ENCODE data around the gene PGAM2. TPM values are rescaled to one million over a fixed set of nuclear protein-coding genes. Genes with fewer than 3 reads are reported as not detected.

Gene PGAM2
- total RNA-seq, 2 experiments from 2014 or later: 1.3 to 1.8 TPM

DNA sequence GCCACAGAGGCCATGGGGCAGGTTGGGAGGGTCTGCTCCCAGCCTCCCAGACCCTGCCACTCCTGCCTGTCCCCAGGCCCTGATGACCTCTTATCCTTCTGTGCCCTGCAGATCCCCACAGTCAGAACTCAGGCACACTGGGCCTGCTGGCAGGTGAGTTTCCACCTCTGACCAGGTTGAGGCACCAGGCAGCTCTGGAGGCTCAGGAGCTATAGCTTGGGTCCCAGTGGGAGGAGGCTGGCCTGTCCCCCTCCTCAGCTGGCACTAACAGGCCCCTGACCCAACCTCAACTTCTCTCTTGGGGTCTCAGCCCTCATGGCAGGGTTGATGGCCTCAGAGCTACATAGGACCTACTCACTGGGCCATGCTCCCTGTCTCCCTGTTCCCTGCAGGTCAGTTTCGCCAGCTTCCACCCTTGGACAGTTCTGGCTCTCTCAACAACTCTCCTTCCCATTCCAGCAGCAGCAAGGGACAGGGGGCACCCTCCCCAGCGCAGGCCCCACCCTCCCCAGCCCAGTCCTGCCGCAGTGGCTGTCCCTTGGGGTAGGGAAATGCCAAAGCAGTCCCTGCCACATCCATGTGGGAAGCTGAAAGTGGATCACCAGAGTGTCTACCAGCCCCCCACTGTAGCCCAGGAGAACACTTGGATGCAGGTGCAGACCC lies 36.1 kb upstream of the PGAM2 start:
- H3K27me3 ChIP-seq (ENCODE audit: control insufficient read depth in 1 of 2, insufficient read depth in 2 of 2, low read length in 2 of 2): peaks cover 0 to 6% of the 10 kb centered on the region in 2 experiments
- H3K9me3 Mint-ChIP-seq: no peaks in the 10 kb centered on the region
- H3K36me3 Mint-ChIP-seq (ENCODE audit: low read depth): peaks cover 3% of the 10 kb centered on the region
- ATAC-seq (ENCODE audit: poor library complexity) (no peak), DNase-seq (no peak)
- H3K27me3 Mint-ChIP-seq: peaks cover 5% of the 10 kb centered on the region
- no peak overlapping the region for H3K27ac Mint-ChIP-seq
- TF ChIP-seq, protein P1, sequence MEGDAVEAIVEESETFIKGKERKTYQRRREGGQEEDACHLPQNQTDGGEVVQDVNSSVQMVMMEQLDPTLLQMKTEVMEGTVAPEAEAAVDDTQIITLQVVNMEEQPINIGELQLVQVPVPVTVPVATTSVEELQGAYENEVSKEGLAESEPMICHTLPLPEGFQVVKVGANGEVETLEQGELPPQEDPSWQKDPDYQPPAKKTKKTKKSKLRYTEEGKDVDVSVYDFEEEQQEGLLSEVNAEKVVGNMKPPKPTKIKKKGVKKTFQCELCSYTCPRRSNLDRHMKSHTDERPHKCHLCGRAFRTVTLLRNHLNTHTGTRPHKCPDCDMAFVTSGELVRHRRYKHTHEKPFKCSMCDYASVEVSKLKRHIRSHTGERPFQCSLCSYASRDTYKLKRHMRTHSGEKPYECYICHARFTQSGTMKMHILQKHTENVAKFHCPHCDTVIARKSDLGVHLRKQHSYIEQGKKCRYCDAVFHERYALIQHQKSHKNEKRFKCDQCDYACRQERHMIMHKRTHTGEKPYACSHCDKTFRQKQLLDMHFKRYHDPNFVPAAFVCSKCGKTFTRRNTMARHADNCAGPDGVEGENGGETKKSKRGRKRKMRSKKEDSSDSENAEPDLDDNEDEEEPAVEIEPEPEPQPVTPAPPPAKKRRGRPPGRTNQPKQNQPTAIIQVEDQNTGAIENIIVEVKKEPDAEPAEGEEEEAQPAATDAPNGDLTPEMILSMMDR (IDR thresholded peaks at IDR 0.05): no peak
- H3K4me3 ChIP-seq (ENCODE audit: low read length): no peak overlapping the region
- peaks cover 16% of the 10 kb centered on the region for H3K4me1 Mint-ChIP-seq (ENCODE audit: low read depth)
- H3K9me3 ChIP-seq (ENCODE audit: control insufficient read depth in 1 of 2, insufficient read depth in 1 of 2, low read length in 2 of 2): peaks cover 0 to 3% of the 10 kb centered on the region in 2 experiments
- no peaks in the 10 kb centered on the region for H3K36me3 ChIP-seq (ENCODE audit: insufficient read depth, low read length)
- POLR2A ChIA-PET: no interaction called here
- CTCF ChIA-PET: no interaction called here
- intact Hi-C loops (cut with DNase I, micrococcal nuclease): no loop called here
- H3K4me3 Mint-ChIP-seq: no peak overlapping the region
- H3K4me1 ChIP-seq (ENCODE audit: insufficient read depth, low read length): peaks cover 17% of the 10 kb centered on the region
- H3K27ac ChIP-seq (ENCODE audit: low read depth in 1 of 2, low read length in 2 of 2): no peak overlapping the region

DNA sequence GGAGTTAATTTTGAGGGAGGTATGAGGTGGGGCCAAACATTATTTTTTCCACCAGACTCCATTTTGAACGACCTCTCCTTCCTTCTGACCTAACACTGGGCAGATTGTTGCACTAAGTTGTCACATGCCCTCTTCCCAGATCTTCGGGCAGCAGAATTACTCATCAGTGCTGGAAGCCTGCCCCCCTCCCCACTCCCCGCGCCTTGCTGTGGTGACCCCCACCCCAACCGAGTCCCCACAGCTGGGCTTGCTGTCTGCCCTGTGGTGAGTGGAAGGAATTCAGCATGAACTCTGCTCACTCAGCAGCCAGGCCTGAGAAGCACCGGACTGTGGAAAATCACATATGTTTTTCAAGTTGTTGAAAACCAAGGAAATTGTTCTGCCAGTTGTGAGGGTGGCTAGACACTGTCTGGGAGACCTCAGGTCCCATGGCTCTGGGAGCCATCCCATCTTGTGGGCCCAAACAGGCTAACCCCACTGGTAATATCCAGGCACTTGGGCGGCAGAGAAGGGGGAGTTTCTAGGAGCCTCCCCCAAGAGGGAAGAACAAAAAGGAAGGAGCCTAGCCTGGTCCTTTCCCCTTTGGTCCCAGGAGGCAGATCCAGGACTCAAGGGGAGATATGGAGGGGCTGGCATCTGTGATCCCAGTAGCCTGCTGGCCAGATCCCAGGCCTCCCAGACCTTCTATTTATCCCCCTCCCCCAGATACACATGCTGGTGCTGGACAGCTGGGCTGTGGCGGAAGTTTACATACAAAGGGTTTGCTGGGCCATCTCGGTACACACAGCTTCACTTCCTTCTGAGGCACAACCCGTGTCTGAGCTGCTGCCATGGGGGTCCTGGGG lies 35.3 kb upstream of the PGAM2 start:
- H3K4me1 Mint-ChIP-seq (ENCODE audit: low read depth): peaks cover 9% of the 10 kb centered on the region
- POLR2A ChIA-PET: no interaction called here
- peaks cover 1% of the 10 kb centered on the region for H3K27me3 Mint-ChIP-seq
- no peak overlapping the region for H3K4me3 Mint-ChIP-seq
- Histone ChIP-seq H3K27ac (ENCODE audit: low read depth in 1 of 2, low read length in 2 of 2) (no peak overlapping the region), H3K4me1 (ENCODE audit: insufficient read depth, low read length) (peaks cover 17% of the 10 kb centered on the region), H3K27me3 (ENCODE audit: control insufficient read depth in 1 of 2, insufficient read depth in 2 of 2, low read length in 2 of 2) (peaks cover 0 to 6% of the 10 kb centered on the region in 2 experiments), H3K9me3 (ENCODE audit: control insufficient read depth in 1 of 2, insufficient read depth in 1 of 2, low read length in 2 of 2) (peaks cover 0 to 3% of the 10 kb centered on the region in 2 experiments), H3K36me3 (ENCODE audit: insufficient read depth, low read length) (no peaks in the 10 kb centered on the region), H3K4me3 (ENCODE audit: low read length) (no peak overlapping the region)
- no peaks in the 10 kb centered on the region for H3K36me3 Mint-ChIP-seq (ENCODE audit: low read depth)
- H3K9me3 Mint-ChIP-seq: no peaks in the 10 kb centered on the region
- TF ChIP-seq, protein P1 (IDR thresholded peaks at IDR 0.05): no peak
- ATAC-seq (ENCODE audit: poor library complexity) (no peak), DNase-seq (no peak)
- CTCF ChIA-PET: no interaction called here
- no peak overlapping the region for H3K27ac Mint-ChIP-seq
- intact Hi-C loops (cut with DNase I, micrococcal nuclease): no loop called here

DNA sequence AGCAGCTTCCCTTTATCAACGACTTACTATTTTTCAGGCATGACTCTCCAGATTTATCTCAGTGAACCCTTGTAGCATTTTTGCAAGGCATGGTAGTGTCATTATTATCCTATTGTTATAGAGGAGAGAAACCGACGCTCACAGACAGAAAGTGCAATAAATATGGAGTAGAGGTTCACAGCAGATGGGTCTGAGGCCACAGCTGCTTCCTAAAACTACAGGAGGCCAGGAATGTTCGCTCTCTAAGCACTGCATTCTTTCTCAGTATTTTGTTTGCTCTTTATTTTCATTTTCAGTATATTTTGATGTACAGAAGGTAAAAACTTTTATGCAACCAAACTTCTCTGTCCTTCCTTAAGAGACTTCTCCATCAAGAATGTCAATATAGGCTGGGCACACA lies 34.3 kb upstream of the PGAM2 start:
- no peaks in the 10 kb centered on the region for H3K9me3 Mint-ChIP-seq
- Histone ChIP-seq H3K4me3 (ENCODE audit: low read length) (no peak overlapping the region), H3K36me3 (ENCODE audit: insufficient read depth, low read length) (no peaks in the 10 kb centered on the region), H3K27me3 (ENCODE audit: control insufficient read depth in 1 of 2, insufficient read depth in 2 of 2, low read length in 2 of 2) (peaks cover 0 to 4% of the 10 kb centered on the region in 2 experiments), H3K27ac (ENCODE audit: low read depth in 1 of 2, low read length in 2 of 2) (no peak overlapping the region), H3K9me3 (ENCODE audit: control insufficient read depth in 1 of 2, insufficient read depth in 1 of 2, low read length in 2 of 2) (no peaks in the 10 kb centered on the region), H3K4me1 (ENCODE audit: insufficient read depth, low read length) (peaks cover 7% of the 10 kb centered on the region)
- H3K27me3 Mint-ChIP-seq: no peaks in the 10 kb centered on the region
- intact Hi-C loops (cut with DNase I, micrococcal nuclease): no loop called here
- no peak overlapping the region for H3K4me3 Mint-ChIP-seq
- DNase-seq (no peak), ATAC-seq (ENCODE audit: poor library complexity) (no peak)
- no peak overlapping the region for H3K27ac Mint-ChIP-seq
- H3K4me1 Mint-ChIP-seq (ENCODE audit: low read depth): no peaks in the 10 kb centered on the region
- CTCF ChIA-PET: no interaction called here
- POLR2A ChIA-PET: no interaction called here
- TF ChIP-seq, protein P1 (IDR thresholded peaks at IDR 0.05): no peak
- H3K36me3 Mint-ChIP-seq (ENCODE audit: low read depth): no peaks in the 10 kb centered on the region
